GM23338 (cell line): ENCODE measurements around the gene PTH1R. TPM values are rescaled to one million over a fixed set of nuclear protein-coding genes. Genes with fewer than 3 reads are reported as not detected.

Experiments used
- ATAC-seq: fragments of 200-7000 bp; cut with Tn5 transposase; 3 replicates; pipeline ENCODE4 v1.9.1; 2020
- DNase-seq: peaks from one replicate; pipeline ENCODE4 v3.0.0-alpha.2; 2015; ENCODE audit warnings: low spot score
- H2AFZ ChIP-seq: fragments of 200-600 bp; sonication (generic); 2 replicates; pipeline ENCODE4 v1.8.0; 2016; ENCODE audit warnings: antibody characterized with exemption, mild to moderate bottlenecking, moderate library complexity
- H3F3A ChIP-seq: fragments of 200-600 bp; sonication (generic); replicated peaks from 2 replicates; pipeline ENCODE4 v1.8.0; 2017; ENCODE audit warnings: antibody characterized with exemption, mixed run types, low read depth
- H3K27ac ChIP-seq: fragments of 200-600 bp; sonication (generic); 2 replicates; pipeline ENCODE4 v1.6.1; 2016; ENCODE audit warnings: low read depth
- H3K27me3 ChIP-seq: fragments of 200-600 bp; sonication (generic); 2 replicates; pipeline ENCODE4 v1.8.0; 2016; ENCODE audit warnings: mild to moderate bottlenecking, mixed run types, moderate library complexity; ENCODE audit not compliant: insufficient read depth
- H3K36me3 ChIP-seq: fragments of 200-600 bp; sonication (generic); 2 replicates; pipeline ENCODE4 v1.8.0; 2016; ENCODE audit warnings: mild to moderate bottlenecking; ENCODE audit not compliant: insufficient read depth
- H3K4me1 ChIP-seq: fragments of 200-600 bp; sonication (generic); 2 replicates; pipeline ENCODE4 v1.8.0; 2016; ENCODE audit warnings: mild to moderate bottlenecking, moderate library complexity; ENCODE audit not compliant: insufficient read depth
- H3K4me2 ChIP-seq: fragments of 200-600 bp; sonication (generic); 2 replicates; pipeline ENCODE4 v1.7.1; 2017; ENCODE audit warnings: mixed run types
- H3K4me3 ChIP-seq: fragments of 200-600 bp; sonication (generic); 2 replicates; pipeline ENCODE4 v1.6.1; 2016; ENCODE audit warnings: mixed run types
- H3K79me2 ChIP-seq: fragments of 200-600 bp; sonication (generic); replicated peaks from 2 replicates; pipeline ENCODE4 v1.8.0; 2017; ENCODE audit warnings: mild to moderate bottlenecking; ENCODE audit not compliant: insufficient read depth
- H3K9me2 ChIP-seq: fragments of 200-600 bp; sonication (generic); 2 replicates; pipeline ENCODE4 v1.8.0; 2017; ENCODE audit not compliant: insufficient read depth
- H4K20me1 ChIP-seq: fragments of 200-600 bp; sonication (generic); replicated peaks from 2 replicates; pipeline ENCODE4 v1.8.0; 2017; ENCODE audit warnings: mild to moderate bottlenecking; ENCODE audit not compliant: insufficient read depth
- H3K27ac Mint-ChIP-seq: 2 replicates; pipeline ENCODE4 v1.8.0; 2020; ENCODE audit warnings: inconsistent platforms, mild to moderate bottlenecking, moderate library complexity, mixed read lengths
- H3K27me3 Mint-ChIP-seq: 3 replicates; pipeline ENCODE4 v1.8.0; 2022; ENCODE audit warnings: low read depth, mild to moderate bottlenecking, moderate library complexity, mixed read lengths, inconsistent platforms; ENCODE audit not compliant: insufficient read depth, poor library complexity
- H3K36me3 Mint-ChIP-seq: 3 replicates; pipeline ENCODE4 v1.8.0; 2021; ENCODE audit warnings: low read depth, mild to moderate bottlenecking, inconsistent platforms, moderate library complexity, mixed read lengths
- H3K4me1 Mint-ChIP-seq: 3 replicates; pipeline ENCODE4 v1.8.0; 2020; ENCODE audit warnings: mild to moderate bottlenecking, inconsistent platforms, mixed read lengths
- H3K4me3 Mint-ChIP-seq: 3 replicates; pipeline ENCODE4 v1.8.0; 2021; ENCODE audit warnings: moderate library complexity, mild to moderate bottlenecking, inconsistent platforms, mixed read lengths
- H3K9me3 Mint-ChIP-seq: 3 replicates; pipeline ENCODE4 v1.8.0; 2020; ENCODE audit warnings: moderate library complexity, mild to moderate bottlenecking, inconsistent platforms, mixed read lengths
- CTCF ChIP-seq, 2 experiments: fragments of 200-600 bp in 1 of 2; sonication (generic) in 1 of 2; conservative IDR thresholded peaks; 2 replicates each; pipeline versions ENCODE4 v1.5.1 to v1.6.1; 2016 to 2017; ENCODE audit warnings: antibody characterized with exemption in 2 of 2, low read depth in 2 of 2, mild to moderate bottlenecking in 2 of 2, moderate library complexity in 1 of 2
- NANOG ChIP-seq: IDR thresholded peaks from 2 replicates; pipeline ENCODE4 v1.6.1; 2016; ENCODE audit warnings: antibody characterized with exemption, borderline replicate concordance
- REST ChIP-seq: IDR thresholded peaks from one replicate; pipeline ENCODE4 v1.6.1; 2018; ENCODE audit warnings: antibody characterized with exemption; ENCODE audit not compliant: unreplicated experiment
- STAT1 ChIP-seq: IDR thresholded peaks from one replicate; pipeline ENCODE4 v1.6.1; 2016; ENCODE audit warnings: antibody characterized with exemption; ENCODE audit not compliant: unreplicated experiment
- polyA plus RNA-seq: library from polyadenylated mRNA; unstranded; fragments of >200 nt; fragmentation: Nextera tagmentation; extraction: Ambion mirVana; gene quantifications from 2 replicates; pipeline ENCODE4 v1.2.1, GENCODE V29; 2016
- total RNA-seq: library from RNA; depleted of rRNA; stranded (reverse); fragments of >200 nt; shearing (Covaris generic); gene quantifications from 2 replicates; pipeline ENCODE4 v1.2.3, GENCODE V29; 2014
- TF ChIP-seq, protein P1 (sequence below): fragments of 250-450 bp; sonication (Bioruptor Pico); IDR thresholded peaks from 2 replicates; pipeline ENCODE4 v1.5.0; 2020; ENCODE audit warnings: mild to moderate bottlenecking, moderate library complexity

The PTH1R gene
- total and polyA plus RNA-seq, 2 experiments from 2014 or later = 1.3 to 1.9 TPM

DNA sequence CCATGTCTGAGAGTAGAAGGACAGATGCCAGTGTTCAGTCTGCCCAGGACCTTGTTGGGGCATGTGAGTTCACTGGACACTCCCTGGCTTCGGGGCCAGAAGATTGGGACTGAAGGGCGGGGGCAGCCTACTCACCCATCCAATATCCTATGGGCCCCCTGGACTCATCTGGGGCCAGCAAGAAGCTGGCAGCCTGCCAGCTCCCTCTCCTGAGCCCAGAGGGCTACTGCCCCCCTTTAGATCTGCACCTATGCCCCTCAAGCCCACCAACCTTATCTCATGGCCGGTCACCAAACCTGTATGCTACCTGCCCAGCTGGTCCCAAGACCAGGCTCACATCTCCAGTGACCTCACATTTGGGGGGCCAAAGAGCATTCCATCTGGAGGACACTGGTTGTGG is 8.1 kb downstream of the PTH1R start (continued):
- no peak for TF ChIP-seq CTCF (conservative IDR thresholded peaks at IDR 0.05; ENCODE audit: low read depth in 2 of 2)
- TF ChIP-seq, protein P1, sequence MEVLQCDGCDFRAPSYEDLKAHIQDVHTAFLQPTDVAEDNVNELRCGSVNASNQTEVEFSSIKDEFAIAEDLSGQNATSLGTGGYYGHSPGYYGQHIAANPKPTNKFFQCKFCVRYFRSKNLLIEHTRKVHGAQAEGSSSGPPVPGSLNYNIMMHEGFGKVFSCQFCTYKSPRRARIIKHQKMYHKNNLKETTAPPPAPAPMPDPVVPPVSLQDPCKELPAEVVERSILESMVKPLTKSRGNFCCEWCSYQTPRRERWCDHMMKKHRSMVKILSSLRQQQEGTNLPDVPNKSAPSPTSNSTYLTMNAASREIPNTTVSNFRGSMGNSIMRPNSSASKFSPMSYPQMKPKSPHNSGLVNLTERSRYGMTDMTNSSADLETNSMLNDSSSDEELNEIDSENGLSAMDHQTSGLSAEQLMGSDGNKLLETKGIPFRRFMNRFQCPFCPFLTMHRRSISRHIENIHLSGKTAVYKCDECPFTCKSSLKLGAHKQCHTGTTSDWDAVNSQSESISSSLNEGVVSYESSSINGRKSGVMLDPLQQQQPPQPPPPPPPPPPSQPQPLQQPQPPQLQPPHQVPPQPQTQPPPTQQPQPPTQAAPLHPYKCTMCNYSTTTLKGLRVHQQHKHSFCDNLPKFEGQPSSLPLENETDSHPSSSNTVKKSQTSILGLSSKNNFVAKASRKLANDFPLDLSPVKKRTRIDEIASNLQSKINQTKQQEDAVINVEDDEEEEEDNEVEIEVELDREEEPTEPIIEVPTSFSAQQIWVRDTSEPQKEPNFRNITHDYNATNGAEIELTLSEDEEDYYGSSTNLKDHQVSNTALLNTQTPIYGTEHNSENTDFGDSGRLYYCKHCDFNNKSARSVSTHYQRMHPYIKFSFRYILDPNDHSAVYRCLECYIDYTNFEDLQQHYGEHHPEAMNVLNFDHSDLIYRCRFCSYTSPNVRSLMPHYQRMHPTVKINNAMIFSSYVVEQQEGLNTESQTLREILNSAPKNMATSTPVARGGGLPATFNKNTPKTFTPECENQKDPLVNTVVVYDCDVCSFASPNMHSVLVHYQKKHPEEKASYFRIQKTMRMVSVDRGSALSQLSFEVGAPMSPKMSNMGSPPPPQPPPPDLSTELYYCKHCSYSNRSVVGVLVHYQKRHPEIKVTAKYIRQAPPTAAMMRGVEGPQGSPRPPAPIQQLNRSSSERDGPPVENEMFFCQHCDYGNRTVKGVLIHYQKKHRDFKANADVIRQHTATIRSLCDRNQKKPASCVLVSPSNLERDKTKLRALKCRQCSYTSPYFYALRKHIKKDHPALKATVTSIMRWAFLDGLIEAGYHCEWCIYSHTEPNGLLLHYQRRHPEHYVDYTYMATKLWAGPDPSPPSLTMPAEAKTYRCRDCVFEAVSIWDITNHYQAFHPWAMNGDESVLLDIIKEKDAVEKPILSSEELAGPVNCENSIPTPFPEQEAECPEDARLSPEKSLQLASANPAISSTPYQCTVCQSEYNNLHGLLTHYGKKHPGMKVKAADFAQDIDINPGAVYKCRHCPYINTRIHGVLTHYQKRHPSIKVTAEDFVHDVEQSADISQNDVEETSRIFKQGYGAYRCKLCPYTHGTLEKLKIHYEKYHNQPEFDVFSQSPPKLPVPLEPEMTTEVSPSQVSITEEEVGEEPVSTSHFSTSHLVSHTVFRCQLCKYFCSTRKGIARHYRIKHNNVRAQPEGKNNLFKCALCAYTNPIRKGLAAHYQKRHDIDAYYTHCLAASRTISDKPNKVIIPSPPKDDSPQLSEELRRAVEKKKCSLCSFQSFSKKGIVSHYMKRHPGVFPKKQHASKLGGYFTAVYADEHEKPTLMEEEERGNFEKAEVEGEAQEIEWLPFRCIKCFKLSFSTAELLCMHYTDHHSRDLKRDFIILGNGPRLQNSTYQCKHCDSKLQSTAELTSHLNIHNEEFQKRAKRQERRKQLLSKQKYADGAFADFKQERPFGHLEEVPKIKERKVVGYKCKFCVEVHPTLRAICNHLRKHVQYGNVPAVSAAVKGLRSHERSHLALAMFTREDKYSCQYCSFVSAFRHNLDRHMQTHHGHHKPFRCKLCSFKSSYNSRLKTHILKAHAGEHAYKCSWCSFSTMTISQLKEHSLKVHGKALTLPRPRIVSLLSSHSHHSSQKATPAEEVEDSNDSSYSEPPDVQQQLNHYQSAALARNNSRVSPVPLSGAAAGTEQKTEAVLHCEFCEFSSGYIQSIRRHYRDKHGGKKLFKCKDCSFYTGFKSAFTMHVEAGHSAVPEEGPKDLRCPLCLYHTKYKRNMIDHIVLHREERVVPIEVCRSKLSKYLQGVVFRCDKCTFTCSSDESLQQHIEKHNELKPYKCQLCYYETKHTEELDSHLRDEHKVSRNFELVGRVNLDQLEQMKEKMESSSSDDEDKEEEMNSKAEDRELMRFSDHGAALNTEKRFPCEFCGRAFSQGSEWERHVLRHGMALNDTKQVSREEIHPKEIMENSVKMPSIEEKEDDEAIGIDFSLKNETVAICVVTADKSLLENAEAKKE (CRISPR knock-in tag) = no peak

- H3K27ac Mint-ChIP-seq = no peak overlapping the region
- H3K9me3 Mint-ChIP-seq = no peaks in the 10 kb centered on the region
- H3K36me3 Mint-ChIP-seq = no peaks in the 10 kb centered on the region
- peaks cover 83% of the 10 kb centered on the region for H3K27me3 Mint-ChIP-seq
- Histone ChIP-seq H3K4me1 (peaks cover 42% of the 10 kb centered on the region), H3K36me3 (no peaks in the 10 kb centered on the region), H2AFZ (no peak overlapping the region), H3K27me3 (peaks cover 84% of the 10 kb centered on the region), H3K79me2 (no peaks in the 10 kb centered on the region), H3K4me3 (no peak overlapping the region), H3F3A (no peaks in the 10 kb centered on the region), H3K4me2 (peak overlapping the region; percentile 15), H3K9me2 (no peaks in the 10 kb centered on the region), H3K27ac (no peak overlapping the region), H4K20me1 (no peaks in the 10 kb centered on the region)
- no peak overlapping the region; the same call in 2 of the 3 replicates for H3K4me3 Mint-ChIP-seq
- DNase-seq = peak; percentile 62
- TF ChIP-seq REST = no peak
- TF ChIP-seq STAT1 = no peak
- peak; percentile 55 for TF ChIP-seq NANOG
- peaks cover 22% of the 10 kb centered on the region for H3K4me1 Mint-ChIP-seq
- ATAC-seq = peak; percentile 3
These were observed 10.5 kb downstream of the PTH1R start for GRCh38 chr3:46887980-46888494.
